HG03175 (cell line): ENCODE measurements around the gene LZTFL1.

Source experiments
- ATAC-seq: cut with Tn5 transposase; IDR thresholded peaks from one replicate; pipeline ENCODE4 v1.9.1; 2021; ENCODE audit warnings: mild to moderate bottlenecking, moderate library complexity; ENCODE audit not compliant: unreplicated experiment

The LZTFL1 gene

DNA sequence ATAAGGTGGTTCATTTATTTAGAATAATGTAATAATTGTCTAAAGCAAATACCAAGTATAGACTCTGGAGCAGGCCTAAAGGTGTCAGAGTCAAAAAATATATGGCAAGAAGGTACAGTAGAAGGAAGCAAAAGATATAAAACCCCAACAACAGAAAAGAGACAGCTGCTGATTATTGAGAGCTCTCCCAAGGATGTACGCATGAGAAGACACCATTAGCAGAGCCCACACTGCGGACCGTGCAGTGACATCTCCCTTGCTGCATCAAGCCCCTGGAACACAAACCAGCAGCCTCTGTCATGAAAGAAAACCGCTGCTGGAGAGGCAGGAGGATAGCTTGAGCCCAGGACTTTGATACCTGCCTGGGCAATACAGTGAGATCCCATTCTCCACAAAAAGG lies 27.6 kb downstream of the LZTFL1 start:
- ATAC-seq = no peak

- no peak for ATAC-seq
These were observed 34.0 kb downstream of the LZTFL1 start for GRCh38 chr3:45807681-45808540.

GRCh38 chr3:45807133-45807532 lies 34.8 kb downstream of the LZTFL1 start:
- no peak for ATAC-seq

DNA sequence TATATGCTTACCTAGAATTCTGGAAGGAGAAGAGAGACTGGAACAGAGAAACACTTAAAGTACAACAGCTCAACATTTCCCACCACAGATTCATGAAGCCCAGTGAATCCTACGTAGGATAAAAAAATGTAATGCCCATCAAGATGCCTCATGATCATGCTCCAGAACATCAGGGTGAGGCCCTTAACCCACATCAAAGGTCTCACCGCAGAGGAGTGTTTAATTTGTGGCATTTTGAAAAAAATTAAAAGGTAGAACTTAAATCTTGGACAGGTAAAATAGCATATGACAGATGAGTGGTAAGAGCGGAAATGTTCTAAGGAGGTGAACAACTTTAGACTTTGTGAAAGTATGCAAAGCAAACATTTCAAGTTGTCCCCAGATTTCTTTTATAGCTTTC lies 35.8 kb downstream of the LZTFL1 start:
- ATAC-seq = no peak

DNA sequence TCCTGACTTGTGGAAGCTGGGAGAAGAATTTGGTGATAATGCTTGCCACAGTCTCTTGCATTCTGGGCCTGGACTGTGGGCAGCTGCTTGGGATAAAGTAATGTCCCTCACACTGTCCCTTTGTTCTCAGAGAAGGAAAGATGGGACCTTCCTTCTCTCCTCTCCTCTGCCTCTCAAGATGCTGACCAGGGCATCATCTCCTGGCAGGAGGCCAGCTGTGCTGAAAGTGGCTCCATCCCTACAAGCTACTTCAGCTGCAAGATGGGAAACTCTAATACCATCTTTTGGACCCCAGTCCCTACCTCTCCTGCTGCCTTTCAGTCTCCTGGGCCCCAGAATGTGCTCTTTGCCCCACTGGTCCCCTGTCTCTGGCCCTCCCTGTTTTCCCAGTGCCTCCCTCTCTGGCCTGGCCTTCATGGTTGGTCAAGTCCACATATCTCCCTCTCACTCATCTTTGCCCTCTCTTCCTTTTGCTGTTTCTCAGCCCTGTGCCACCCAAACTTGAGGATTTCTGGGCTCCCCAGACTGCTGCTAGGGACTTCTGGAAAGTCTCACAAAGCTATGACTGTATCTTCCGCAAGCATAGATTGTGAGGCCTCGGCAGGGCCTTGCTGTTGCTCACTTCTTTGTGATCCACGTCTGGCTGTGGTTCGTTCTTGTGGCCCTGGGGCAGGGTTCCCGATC lies 38.5 kb downstream of the LZTFL1 start:
- no peak for ATAC-seq

- ATAC-seq = no peak
These were observed 39.8 kb downstream of the LZTFL1 start for GRCh38 chr3:45802146-45802545.

GRCh38 chr3:45800611-45801010 lies 41.3 kb downstream of the LZTFL1 start:
- ATAC-seq = no peak

DNA sequence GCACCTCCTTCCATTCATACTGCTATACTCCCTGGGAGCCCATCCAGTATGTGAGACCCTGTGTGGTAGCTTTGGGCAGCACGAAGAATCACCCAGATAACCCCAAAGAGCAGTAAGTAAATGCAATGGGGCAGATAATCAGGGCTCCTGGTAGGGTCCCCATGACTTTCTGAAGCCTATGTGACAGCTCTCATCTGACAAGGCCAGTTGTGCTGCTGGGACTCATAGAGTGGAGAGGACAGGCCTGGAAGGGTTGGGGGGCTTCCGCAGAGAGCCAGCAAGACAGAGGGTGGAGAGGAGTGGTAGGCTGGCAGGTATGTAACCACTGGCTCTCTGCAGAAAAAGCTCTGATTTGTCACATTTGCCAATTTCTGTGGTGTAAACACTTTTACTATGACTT lies 42.3 kb downstream of the LZTFL1 start:
- ATAC-seq = no peak

GRCh38 chr3:45798034-45798433 lies 43.9 kb downstream of the LZTFL1 start:
- ATAC-seq = no peak

- no peak for ATAC-seq
These were observed 44.8 kb downstream of the LZTFL1 start for GRCh38 chr3:45796902-45797637.

- ATAC-seq = no peak
These were observed 45.8 kb downstream of the LZTFL1 start, which contains the start of gene SLC6A20 for GRCh38 chr3:45795882-45796765. SLC6A20 (minus strand) TSS chr3:45796536; CDS start chr3:45796419, 117 bp downstream.

GRCh38 chr3:45795509-45795881 lies 46.4 kb downstream of the LZTFL1 start:
- no peak for ATAC-seq

DNA sequence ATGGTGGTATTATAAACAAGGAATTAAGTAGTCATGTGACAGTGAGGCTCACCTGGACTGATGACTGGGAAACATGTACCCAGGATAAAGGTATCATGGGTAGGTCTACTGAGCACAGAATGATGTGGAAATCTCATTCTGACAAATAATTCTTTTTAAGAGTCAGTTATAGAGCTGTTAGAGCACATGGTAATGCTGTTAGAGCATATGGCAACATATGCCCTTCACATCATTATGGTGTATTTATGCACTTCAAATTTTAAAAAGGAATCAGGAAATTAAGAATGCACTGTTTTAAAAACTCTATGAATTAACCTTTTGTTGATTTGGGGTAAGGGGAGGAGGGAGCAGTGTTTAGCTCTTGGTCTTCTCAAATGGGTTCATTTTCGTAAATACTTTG lies 47.3 kb downstream of the LZTFL1 start:
- ATAC-seq = no peak

DNA sequence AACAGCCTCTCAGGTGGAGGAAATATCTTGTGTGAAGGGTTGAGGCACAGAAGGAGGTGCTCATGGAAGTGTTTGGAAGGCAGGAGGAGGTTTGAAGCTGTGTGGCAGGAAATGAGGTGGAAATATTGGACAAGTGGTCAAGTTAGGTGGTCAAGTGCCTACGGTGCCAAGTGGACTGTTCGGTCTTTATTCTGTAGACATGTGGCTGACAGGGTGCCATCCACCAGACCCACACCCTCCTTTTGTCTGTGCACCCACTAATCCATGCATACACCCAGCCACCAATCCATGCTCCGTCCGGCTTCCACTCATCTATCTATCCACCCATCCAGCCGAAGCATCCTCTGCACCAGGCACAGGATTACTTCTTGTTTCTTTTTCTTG lies 47.8 kb downstream of the LZTFL1 start:
- ATAC-seq = no peak

DNA sequence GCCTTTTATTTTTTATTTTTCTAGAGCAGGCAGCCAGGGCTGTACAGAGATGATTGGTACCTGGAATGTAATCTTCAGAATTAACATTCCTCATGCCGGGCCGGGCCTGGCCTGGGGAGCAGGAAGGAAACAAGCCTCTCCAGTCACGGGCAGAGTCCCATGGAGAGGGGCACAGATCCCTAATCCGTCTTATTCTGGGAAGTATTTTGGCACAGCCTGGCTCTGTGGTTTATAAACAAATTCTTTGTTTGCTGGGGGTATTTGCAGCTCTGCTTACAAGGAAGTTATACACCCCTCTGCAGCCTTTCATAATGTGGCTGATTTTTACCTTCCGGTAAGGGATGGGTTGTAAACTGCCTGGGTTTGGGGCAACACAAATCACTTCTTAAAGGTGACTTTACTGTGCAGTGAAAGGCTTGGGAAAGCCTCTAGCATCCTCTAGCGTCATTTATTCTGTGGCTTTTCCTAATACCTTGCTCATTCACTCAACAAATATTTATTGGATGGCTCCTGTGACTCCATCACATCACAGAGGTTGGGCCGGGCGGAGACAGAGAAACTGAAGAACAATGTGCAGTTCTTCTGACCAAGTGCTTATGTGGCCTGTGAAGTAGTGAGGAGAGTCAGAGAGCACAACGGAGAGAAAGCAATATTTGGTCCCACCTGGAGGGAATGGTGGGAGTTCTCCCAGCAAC lies 48.3 kb downstream of the LZTFL1 start:
- ATAC-seq = no peak

DNA sequence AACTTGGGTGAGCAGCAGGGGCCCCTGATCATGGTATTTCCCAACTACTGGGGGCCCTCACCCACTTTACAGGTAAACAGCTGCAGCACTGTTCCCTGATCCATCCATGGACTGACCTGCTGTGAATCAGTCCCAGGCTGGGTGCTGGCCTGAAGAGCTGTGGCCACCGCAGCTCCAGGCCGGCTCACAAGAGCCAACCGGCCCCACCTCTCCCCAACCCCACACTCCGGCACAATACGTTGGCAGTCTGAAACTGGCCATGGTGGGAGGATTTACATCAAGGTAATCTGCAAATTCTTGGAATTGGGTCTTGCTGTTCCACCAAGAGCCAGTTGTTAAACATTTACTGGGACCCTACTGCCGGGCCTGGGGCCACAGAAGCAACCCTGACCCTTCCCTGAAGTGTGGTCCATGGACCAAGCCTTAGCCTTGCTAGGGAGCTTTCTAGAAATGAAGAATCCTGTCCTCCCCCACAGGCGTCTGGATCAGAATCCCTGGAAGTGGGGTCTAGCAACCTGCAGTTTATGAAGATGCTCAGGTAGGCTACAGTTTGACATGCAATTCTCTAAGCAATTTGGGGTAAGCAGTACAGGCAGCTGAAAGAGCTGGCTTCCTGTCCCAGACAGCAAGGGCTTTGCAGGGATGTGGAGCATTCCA lies 49.3 kb downstream of the LZTFL1 start:
- ATAC-seq = no peak

- no peak for ATAC-seq
These were observed 49.9 kb downstream of the LZTFL1 start for GRCh38 chr3:45792036-45792435.

- no peak for ATAC-seq
These were observed 51.3 kb downstream of the LZTFL1 start for GRCh38 chr3:45790596-45790995.

- ATAC-seq = no peak
These were observed 52.6 kb downstream of the LZTFL1 start for GRCh38 chr3:45789235-45789812.
